Endothelial cell of umbilical vein (primary cell): ENCODE data around the gene PSMB8. TPM values are rescaled to one million over a fixed set of nuclear protein-coding genes. Genes with fewer than 3 reads are reported as not detected.

Source experiments
- BruUV-seq: library from RNA; stranded (reverse); fragments of 400-500 nt; replicated peaks from 2 replicates; lab custom pipeline; 2021; lab: Mats Ljungman, UMichigan
- CTCF ChIA-PET: fragments of 300-600, 350-600 bp; sonication (Branson Sonifier 250); formaldehyde crosslinking; loops from one replicate; lab custom pipeline; 2021; ENCODE audit warnings: antibody characterized with exemption, inconsistent platforms; lab: Charles Lee
- POLR2A ChIA-PET: fragments of 300-600, 350-600 bp; sonication (Branson Sonifier 250); formaldehyde crosslinking; loops from one replicate; lab custom pipeline; 2021; ENCODE audit warnings: antibody characterized with exemption, inconsistent platforms; lab: Charles Lee
- DNase-seq: peaks from one replicate; pipeline ENCODE4 v3.0.0-alpha.2; 2011; ENCODE audit warnings: low read depth, low spot score
- FAIRE-seq: peaks from 2 replicates; lab custom pipeline; 2011; peaks lifted over from hg19 to GRCh38; lab: Jason Lieb, UNC
- H2AFZ ChIP-seq: 2 replicates; pipeline ENCODE4 v1.6.0; 2012; ENCODE audit warnings: low read depth, low read length, control low read depth, inconsistent platforms
- H3K27ac ChIP-seq: 2 replicates; pipeline ENCODE4 v1.5.1; 2011; ENCODE audit warnings: low read depth, mild to moderate bottlenecking, control low read depth, low read length, moderate library complexity; ENCODE audit not compliant: insufficient read depth
- H3K27me3 ChIP-seq, 2 experiments: 2 replicates each; pipeline versions ENCODE4 v1.6.0 to v1.6.1; 2011; ENCODE audit warnings: low read length in 2 of 2, mixed read lengths in 1 of 2; ENCODE audit not compliant: control insufficient read depth in 2 of 2, insufficient read depth in 2 of 2
- H3K36me3 ChIP-seq, 2 experiments: 2 replicates in 1 of 2; 3 replicates in 1 of 2; pipeline ENCODE4 v1.5.1; 2011; ENCODE audit warnings: low read length in 2 of 2, mild to moderate bottlenecking in 1 of 2, moderate library complexity in 1 of 2; ENCODE audit not compliant: control insufficient read depth in 2 of 2, insufficient read depth in 2 of 2; ENCODE audit errors: extremely low read depth in 1 of 2
- H3K4me1 ChIP-seq: 3 replicates; pipeline ENCODE4 v1.5.1; 2011; ENCODE audit warnings: mild to moderate bottlenecking, low read length; ENCODE audit not compliant: control insufficient read depth, insufficient read depth; ENCODE audit errors: extremely low read depth
- H3K4me2 ChIP-seq: 2 replicates; pipeline ENCODE4 v1.6.1; 2011; ENCODE audit warnings: low read length, control low read depth, mixed read lengths; ENCODE audit not compliant: insufficient read depth
- H3K4me3 ChIP-seq, 3 experiments: fragments of 200-600 bp in 1 of 3; sonication (generic), shearing (Covaris generic) in 1 of 3; replicated peaks in 1 of 3; 2 replicates each; pipeline ENCODE4 v1.5.1; 2011 to 2016; ENCODE audit warnings: control low read depth in 3 of 3, low read length in 3 of 3, mild to moderate bottlenecking in 2 of 3, inconsistent platforms in 1 of 3, low read depth in 1 of 3, moderate library complexity in 1 of 3; ENCODE audit not compliant: insufficient read depth in 1 of 3
- H3K79me2 ChIP-seq: 2 replicates; pipeline ENCODE4 v1.6.0; 2012; ENCODE audit warnings: low read length, inconsistent platforms; ENCODE audit not compliant: control insufficient read depth, insufficient read depth
- H3K9ac ChIP-seq: replicated peaks from 2 replicates; pipeline ENCODE3; 2011; ENCODE audit warnings: low read length, control low read depth; ENCODE audit not compliant: insufficient read depth; ENCODE audit errors: extremely low read depth
- H3K9me1 ChIP-seq: replicated peaks from 3 replicates; pipeline ENCODE4 v1.6.0; 2011; ENCODE audit warnings: mild to moderate bottlenecking, low read length; ENCODE audit not compliant: control insufficient read depth, insufficient read depth; ENCODE audit errors: extremely low read depth
- H3K9me3 ChIP-seq: replicated peaks from 2 replicates; pipeline ENCODE4 v1.5.1; 2012; ENCODE audit warnings: low read length, inconsistent platforms; ENCODE audit not compliant: control insufficient read depth, insufficient read depth
- H4K20me1 ChIP-seq: replicated peaks from 2 replicates; pipeline ENCODE3; 2011; ENCODE audit warnings: mild to moderate bottlenecking, low read length; ENCODE audit not compliant: control insufficient read depth, insufficient read depth; ENCODE audit errors: extremely low read depth
- EZH2 ChIP-seq: IDR thresholded peaks from 2 replicates; pipeline ENCODE4 v1.6.1; 2012; ENCODE audit warnings: borderline replicate concordance, low read depth, mild to moderate bottlenecking, moderate library complexity, low read length, inconsistent platforms; ENCODE audit not compliant: severe bottlenecking
- FOS ChIP-seq: IDR thresholded peaks from 2 replicates; pipeline ENCODE4 v1.6.1; 2011; ENCODE audit warnings: mild to moderate bottlenecking, low read length, moderate library complexity, borderline replicate concordance; ENCODE audit not compliant: insufficient read depth
- GATA2 ChIP-seq: IDR thresholded peaks from 2 replicates; pipeline ENCODE4 v1.7.0; 2011; ENCODE audit warnings: low read depth, mild to moderate bottlenecking, moderate library complexity, mixed read lengths, low read length; ENCODE audit not compliant: insufficient read length, insufficient read depth
- MAX ChIP-seq: IDR thresholded peaks from 2 replicates; pipeline ENCODE4 v1.6.1; 2011; ENCODE audit not compliant: insufficient read depth, insufficient read length
- MYC ChIP-seq: IDR thresholded peaks from one replicate; pipeline ENCODE4 v1.6.1; 2011; ENCODE audit warnings: mild to moderate bottlenecking, low read depth, low read length
- POLR2A ChIP-seq: IDR thresholded peaks from 2 replicates; pipeline ENCODE4 v1.6.1; 2012; ENCODE audit warnings: low read depth, mild to moderate bottlenecking, control low read depth, low read length
- POLR2AphosphoS5 ChIP-seq: IDR thresholded peaks from 2 replicates; pipeline ENCODE4 v1.6.1; 2012; ENCODE audit warnings: low read depth, mild to moderate bottlenecking, control low read depth, low read length, moderate library complexity; ENCODE audit not compliant: insufficient read depth
- dilution Hi-C: fragments of 300-500 bp; cut with MboI; formaldehyde crosslinking; loops from one replicate; pipeline ENCODE4 v1.15.0; 2019; ENCODE audit warnings: low sequenced_read_pairs; ENCODE audit not compliant: extremely low pct_ligation_motif_present
- intact Hi-C: fragments of 100-400 bp; cut with micrococcal nuclease; formaldehyde crosslinking; loops from one replicate; pipeline ENCODE4 v1.10.0; 2022
- polyA plus RNA-seq, 4 experiments: library from polyadenylated mRNA; depleted of rRNA in 3 of 4; stranded (reverse) in 3 of 4; unstranded in 1 of 4; fragments of >200 nt; gene quantifications; 2 replicates each; pipeline versions ENCODE4 v1.2.1 to v1.2.3, GENCODE V29; 2011 to 2012; ENCODE audit warnings: missing spikeins in 1 of 4
- total RNA-seq: library from RNA; stranded (reverse); gene quantifications from 2 replicates; pipeline ENCODE4 v1.2.3, GENCODE V29; 2021

The PSMB8 gene
- total and polyA plus RNA-seq, 2 donors (not counting 3 experiments of a cell fraction or from before 2014, with no cell fraction given), result 40.1 to 49.4 TPM

GRCh38 chr6:32835167-32835893 lies 8.5 kb downstream of the PSMB8 start:
- Histone ChIP-seq H4K20me1 (no peaks in the 10 kb centered on the region), H3K36me3 (peaks cover 3% of the 10 kb centered on the region in 2 experiments), H3K9ac (no peak overlapping the region), H2AFZ (no peak overlapping the region), H3K9me1 (no peaks in the 10 kb centered on the region), H3K4me2 (no peak overlapping the region), H3K79me2 (peaks cover 9% of the 10 kb centered on the region), H3K4me3 (no peak overlapping the region), H3K4me1 (peaks cover 7% of the 10 kb centered on the region), H3K9me3 (no peaks in the 10 kb centered on the region), H3K27ac (no peak overlapping the region), H3K27me3 (no peaks in the 10 kb centered on the region)
- dilution Hi-C loops, result no loop called here
- CTCF ChIA-PET, result interaction anchor here (0.6 to 1.2 kb wide), 3 partner anchors 10 to 33 kb away, joined by 3 to 4 read pairs (median 3); no protein-coding TSS in a partner anchor
- DNase-seq (no peak), FAIRE-seq (no peak)
- no peak for TF ChIP-seq MYC
- no TSS peak for BruUV-seq
- intact Hi-C loops, result no loop called here
- POLR2A ChIA-PET, result no interaction called here

- H3K9me1 ChIP-seq, result no peaks in the 10 kb centered on the region
- no peaks in the 10 kb centered on the region for H3K9me3 ChIP-seq
- peaks cover 7% of the 10 kb centered on the region for H3K4me1 ChIP-seq
- no peak overlapping the region for H3K9ac ChIP-seq
- no peak for TF ChIP-seq POLR2A
- no peak for TF ChIP-seq FOS
- TF ChIP-seq EZH2, result no peak
- TF ChIP-seq GATA2, result no peak
- TF ChIP-seq POLR2AphosphoS5, result no peak
- TF ChIP-seq MAX, result no peak
- no peak for TF ChIP-seq MYC
- ChIA-PET CTCF (interaction anchor here (1.4 kb wide), 1 partner anchor 99 kb away, joined by 3 read pairs; no protein-coding TSS in a partner anchor), POLR2A (no interaction called here)
- no peak overlapping the region for H3K27ac ChIP-seq
- H2AFZ ChIP-seq, result no peak overlapping the region
- H4K20me1 ChIP-seq, result no peaks in the 10 kb centered on the region
- DNase-seq (no peak), FAIRE-seq (no peak)
- BruUV-seq, result no TSS peak
- H3K4me2 ChIP-seq, result no peak overlapping the region
- H3K79me2 ChIP-seq, result peaks cover 9% of the 10 kb centered on the region
- intact Hi-C loops (no loop called here), dilution Hi-C loops (no loop called here)
- no peaks in the 10 kb centered on the region for H3K27me3 ChIP-seq
- H3K36me3 ChIP-seq, result peaks cover 5 to 10% of the 10 kb centered on the region in 2 experiments
- H3K4me3 ChIP-seq, result no peak overlapping the region
Observed at GRCh38 chr6:32833664-32834063, 10.2 kb downstream of the PSMB8 start.
